GM19438 (cell line): ENCODE measurements around the gene SOCS1.

Experiments used
- ATAC-seq: cut with Tn5 transposase; IDR thresholded peaks from one replicate; pipeline ENCODE4 v1.9.1; 2021; ENCODE audit warnings: low read depth; ENCODE audit not compliant: unreplicated experiment

Gene SOCS1

GRCh38 chr16:11249233-11250061 lies 6.6 kb downstream of the SOCS1 start:
- ATAC-seq = no peak

GRCh38 chr16:11248133-11248532 lies 7.9 kb downstream of the SOCS1 start:
- no peak for ATAC-seq

- no peak for ATAC-seq
Observed at GRCh38 chr16:11245988-11246387, 10.0 kb downstream of the SOCS1 start.

- ATAC-seq = no peak
Observed at GRCh38 chr16:11245222-11245737, 10.7 kb downstream of the SOCS1 start.

- ATAC-seq = no peak
Observed at GRCh38 chr16:11242658-11243057, 13.3 kb downstream of the SOCS1 start.

- ATAC-seq = no peak
Observed at GRCh38 chr16:11241480-11242204, 14.4 kb downstream of the SOCS1 start.

GRCh38 chr16:11240636-11241473 lies 15.1 kb downstream of the SOCS1 start:
- no peak for ATAC-seq

GRCh38 chr16:11239644-11240632 lies 16.1 kb downstream of the SOCS1 start:
- ATAC-seq = no peak

GRCh38 chr16:11238272-11239202 lies 17.5 kb downstream of the SOCS1 start:
- ATAC-seq = no peak

GRCh38 chr16:11236461-11237254 lies 19.3 kb downstream of the SOCS1 start:
- ATAC-seq = no peak

- no peak for ATAC-seq
Observed at GRCh38 chr16:11235703-11235991, 20.4 kb downstream of the SOCS1 start.

GRCh38 chr16:11234884-11235702 lies 20.9 kb downstream of the SOCS1 start:
- ATAC-seq = no peak

GRCh38 chr16:11233727-11234376 lies 22.2 kb downstream of the SOCS1 start:
- ATAC-seq = no peak

- ATAC-seq = peak; percentile 61
Observed at GRCh38 chr16:11232852-11233726, 22.9 kb downstream of the SOCS1 start.

GRCh38 chr16:11232302-11232851 lies 23.6 kb downstream of the SOCS1 start:
- ATAC-seq = no peak
